Stimulated activated CD4-positive, alpha-beta T cell treated with anti-CD3 and anti-CD28 coated beads, Interleukin-4, amount 100 ng/mL, for 4 hours (primary cell): ENCODE results near the gene NCBP1.
"Not testable (repeated sequence)": the region's sequence is repeated elsewhere in the genome, so short reads cannot be mapped to it uniquely, and the experiment has no call there.

ENCODE experiments used
- DNase-seq, 2 experiments: peaks; one replicate each; pipeline ENCODE4 v3.0.0-alpha.2; 2020

NCBP1 gene

DNA sequence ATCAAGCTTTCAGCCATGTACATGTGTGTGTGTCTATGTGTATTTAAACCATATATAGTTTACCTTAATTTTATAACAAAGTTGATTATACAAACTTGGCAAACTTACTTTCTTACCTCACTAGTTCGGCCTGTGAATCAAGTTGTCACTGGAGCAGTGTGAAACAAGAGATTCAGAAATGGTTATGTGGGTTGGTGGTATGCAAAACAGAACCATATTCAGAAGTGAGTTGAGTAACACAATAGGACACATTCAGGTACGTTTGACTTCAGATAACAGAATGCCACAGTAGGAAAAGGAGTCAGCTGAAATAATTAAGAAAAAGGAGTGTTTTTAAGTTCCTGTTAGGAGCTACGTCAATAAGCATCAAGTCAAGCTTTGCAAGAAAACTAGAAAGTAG lies 42.0 kb downstream of the NCBP1 start:
- no peak for DNase-seq

DNA sequence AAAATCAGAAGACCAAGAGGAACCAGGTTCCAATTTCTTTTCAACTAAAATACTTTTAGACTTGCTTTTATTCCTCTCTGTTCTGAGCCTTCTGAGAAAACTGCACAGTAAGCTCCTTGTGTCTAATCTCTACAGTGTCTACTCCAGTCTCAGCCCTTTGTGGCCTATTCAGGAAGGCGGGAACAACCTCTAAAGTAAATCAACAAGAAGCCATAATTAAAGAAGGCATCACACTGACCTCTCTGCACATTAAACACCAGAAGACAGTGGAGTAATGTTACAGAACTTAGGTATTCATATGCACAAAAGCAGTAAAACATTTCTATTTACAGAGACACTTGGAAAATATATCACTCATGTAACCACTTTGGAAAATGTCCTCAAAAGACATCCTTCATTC lies 48.6 kb downstream of the NCBP1 start:
- DNase-seq: no peak

DNA sequence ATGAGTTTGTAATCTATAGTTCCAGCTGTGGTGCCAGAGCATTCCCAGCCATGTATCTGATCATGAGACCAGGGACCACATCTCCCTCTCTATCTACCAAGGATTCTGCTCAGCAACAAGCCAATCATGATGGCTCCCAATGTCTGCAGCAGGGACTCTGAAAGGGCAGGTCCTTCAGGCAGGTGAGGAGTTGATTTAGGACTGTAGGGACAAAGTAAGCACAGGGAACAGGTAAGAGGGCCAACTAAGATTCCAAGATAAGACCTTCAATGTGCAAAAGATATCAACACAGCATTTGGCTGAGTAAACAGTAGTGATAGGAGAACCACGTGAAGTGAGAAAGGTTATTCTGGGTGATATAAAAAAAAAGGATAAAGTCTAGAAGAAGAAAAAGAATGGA lies 55.0 kb downstream of the NCBP1 start:
- DNase-seq: no peak

DNA sequence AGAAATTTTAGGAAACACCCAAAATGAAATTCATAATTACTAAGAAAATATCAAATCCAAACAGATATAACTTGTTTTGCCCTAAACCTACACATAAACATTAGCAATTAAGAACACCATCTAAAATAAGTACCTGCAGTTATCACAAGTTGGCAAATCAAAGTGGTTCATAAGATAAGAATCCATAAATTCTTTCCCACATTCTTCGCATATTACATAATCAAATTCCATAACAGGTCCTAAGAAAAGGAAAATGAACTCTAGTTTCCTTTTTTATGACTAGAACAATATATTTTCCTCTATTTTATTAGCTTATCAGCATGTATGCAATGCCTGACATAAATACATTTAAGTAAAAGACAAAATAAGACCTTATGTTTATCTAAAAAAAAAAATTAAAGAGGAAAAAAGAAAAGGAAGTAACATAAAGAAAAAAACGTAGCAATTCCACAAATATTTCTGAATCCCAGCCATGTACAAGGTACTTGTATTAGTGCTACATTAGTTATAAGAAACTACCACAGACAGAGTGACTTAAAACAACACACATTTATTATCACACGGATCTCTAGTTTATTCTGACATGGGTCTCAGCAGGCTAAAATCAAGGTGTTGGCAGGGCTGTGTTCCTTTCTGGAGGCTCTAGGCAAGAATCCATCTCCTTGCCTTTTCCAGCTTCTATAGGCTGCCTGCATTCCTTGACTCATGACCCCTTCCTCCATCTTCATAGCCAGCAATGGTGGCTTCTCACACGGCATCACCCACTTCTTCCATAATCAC lies 56.0 kb downstream of the NCBP1 start:
- DNase-seq: no peak

DNA sequence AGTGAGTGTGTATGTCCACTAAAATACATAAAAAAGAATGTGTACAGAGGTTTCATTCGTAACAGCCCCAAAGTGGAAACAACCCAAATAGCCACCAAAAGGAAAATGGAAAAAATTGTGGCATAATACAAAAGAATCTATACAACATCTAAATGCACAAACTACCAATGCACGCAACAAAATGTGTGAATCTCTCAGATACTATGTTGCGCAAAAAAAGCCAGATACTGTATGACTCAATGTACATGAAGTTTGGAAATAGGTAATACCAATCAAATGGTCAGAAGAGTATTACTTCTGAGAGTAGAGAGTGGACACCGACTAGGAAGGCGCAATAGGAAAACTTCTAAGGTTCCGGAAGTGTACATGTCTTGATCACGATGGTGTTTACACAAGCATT lies 61.1 kb downstream of the NCBP1 start:
- no peak for DNase-seq

DNA sequence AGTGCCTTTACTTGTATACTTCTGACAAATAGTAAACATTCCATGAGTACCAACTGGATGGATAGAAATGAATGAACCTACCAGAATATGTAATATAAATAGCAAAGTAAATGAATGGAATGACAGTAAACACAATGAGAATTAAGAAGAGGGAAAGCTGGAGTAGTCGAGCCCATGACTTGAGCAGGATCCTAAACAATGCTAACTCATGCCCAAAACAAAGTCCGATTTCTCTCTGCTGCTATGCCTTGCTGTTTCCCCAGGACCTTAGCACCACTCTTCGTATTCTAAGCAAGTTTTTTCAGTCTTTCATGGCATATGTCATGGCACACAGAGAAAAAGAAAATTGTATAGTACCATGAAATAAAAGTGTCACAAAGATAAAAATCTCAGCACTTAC lies 61.8 kb downstream of the NCBP1 start:
- no peak for DNase-seq

DNA sequence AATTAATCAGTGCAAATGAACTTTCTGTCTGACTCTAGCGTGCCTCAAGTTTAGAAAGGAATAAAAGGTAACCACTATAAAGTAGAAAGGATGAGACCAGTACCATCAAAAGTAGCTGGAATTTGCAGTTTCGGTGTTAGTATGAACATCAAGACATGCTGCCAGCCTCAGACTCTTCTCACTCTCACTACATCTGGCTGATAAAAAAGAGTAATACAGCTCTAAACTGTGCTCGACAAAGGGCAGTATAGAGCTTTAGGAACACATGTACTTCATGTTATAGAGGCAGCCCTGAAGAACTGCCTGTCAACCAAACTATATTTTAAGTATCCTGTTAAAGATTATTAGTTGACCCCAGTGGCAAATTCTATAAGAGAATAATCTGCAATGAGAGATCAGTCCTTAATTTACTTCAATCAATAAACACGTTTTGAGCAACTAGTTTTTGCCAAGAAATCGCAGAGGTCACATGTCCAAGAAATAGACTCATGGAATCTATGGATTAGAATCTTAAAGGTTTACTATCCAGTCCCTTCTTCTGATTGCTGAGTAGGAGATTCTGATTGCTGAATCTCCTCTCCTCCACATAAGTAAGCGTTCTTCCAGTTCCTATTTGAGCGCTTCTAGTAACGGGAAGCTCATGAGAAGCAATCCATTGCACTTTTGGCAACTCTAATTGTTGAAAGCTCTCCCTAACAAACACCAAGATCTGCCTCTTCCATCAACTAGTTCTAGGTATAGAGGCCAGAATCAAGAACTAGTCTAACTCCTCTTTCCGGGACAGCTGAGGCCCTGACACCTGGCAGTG lies 62.6 kb downstream of the NCBP1 start:
- DNase-seq: no peak

DNA sequence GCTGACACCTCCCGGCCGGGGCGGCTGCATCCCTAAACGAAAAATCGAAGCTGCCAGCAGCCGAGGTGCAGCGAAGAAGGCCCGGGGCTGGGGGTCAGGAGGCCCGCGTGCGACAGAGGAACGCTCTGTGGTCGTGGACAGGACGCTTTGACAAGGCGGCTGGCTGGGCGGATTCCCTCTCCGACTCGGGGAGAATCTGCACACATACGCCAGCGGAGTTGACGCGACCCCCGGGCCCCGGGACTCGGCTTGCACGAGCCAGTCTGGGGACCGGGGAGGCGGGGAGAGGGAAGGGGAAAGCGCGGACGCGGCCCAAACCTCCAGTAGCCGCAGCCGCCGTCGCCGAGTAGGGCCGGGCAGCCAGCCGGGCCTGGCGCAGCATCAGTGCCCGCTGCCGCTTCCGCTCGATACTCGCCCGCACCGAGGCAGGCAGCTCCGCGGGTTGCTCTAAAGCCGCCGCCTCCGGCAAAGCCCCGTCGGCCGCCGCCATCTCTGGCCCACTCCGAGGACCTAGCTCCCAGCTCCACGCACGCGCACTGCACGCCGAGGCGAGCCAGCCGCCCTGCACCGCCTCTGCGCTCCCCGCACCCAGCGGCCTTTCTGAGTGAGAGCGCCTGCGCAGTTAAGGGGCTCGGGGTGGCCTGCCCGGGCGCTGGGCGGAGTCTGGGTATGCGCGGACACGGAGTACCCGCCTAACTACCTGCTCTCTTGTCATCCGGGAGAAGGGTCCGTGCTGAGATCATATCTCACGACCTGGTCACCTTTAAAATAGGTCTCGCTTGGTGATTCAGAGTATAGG lies 63.4 kb downstream of the NCBP1 start, which contains the start of gene XPA:
Gene XPA, minus strand, starts transcription at position 538 of the 799 bp plus-strand sequence. Its CDS starts 48 bp downstream, at position 490.
- DNase-seq: peak; percentile 98

DNA sequence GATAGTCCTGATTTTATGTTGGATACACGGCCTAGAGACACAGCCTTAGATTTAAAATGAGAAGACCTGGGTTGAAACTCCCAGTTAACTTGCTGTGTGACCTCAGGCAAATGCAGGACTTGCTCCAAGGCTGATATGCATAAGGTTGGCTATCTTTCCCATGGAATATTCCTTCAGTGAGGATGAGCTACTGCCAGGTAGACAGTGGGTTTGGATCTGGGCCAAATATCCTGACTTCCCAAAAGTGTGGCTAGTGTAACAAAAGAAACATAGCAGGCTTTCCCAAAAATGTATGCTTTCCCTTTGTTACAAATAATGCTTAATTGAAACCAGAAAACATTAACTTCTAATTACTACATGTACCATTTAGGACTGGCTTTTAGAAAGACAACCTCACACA lies 64.2 kb downstream of the NCBP1 start:
- no peak for DNase-seq

DNA sequence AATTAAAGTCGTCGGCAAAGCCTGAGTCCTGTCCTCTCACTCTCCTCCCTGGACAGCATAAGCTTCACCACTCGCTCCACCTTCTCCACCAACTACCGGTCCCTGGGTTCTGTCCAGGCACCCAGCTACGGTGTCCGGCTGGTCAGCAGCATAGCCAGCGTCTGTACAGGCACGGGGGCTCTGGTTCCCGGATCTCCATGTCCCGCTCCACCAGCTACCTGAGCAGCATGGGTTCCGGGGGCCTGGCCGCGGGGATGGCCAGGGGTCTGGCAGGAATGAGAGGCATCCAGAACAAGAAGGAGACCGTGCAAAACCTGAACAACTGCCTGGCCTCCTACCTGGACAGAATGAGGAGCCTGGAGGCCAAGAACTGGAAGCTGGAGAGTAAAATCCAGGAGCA lies 65.2 kb downstream of the NCBP1 start:
- DNase-seq: no peak

DNA sequence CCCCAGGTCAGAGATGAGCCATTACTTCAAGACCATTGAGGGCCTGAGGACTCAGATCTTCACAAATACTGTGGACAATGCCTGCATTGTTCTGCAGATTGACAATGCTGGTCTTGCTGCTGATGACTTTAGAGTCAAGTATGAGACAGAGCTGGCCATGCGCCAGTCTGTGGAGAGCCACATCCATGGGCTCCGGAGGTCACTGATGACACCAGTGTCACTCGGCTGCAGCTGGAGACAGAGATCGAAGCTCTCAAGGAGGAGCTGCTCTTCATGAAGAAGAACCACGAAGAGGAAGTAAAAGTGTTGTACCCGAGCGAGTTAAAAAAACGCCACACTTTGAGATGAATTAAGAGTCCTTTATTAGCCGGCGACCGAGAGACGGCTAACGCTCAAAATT lies 65.7 kb downstream of the NCBP1 start:
- not testable (repeated sequence) for DNase-seq

DNA sequence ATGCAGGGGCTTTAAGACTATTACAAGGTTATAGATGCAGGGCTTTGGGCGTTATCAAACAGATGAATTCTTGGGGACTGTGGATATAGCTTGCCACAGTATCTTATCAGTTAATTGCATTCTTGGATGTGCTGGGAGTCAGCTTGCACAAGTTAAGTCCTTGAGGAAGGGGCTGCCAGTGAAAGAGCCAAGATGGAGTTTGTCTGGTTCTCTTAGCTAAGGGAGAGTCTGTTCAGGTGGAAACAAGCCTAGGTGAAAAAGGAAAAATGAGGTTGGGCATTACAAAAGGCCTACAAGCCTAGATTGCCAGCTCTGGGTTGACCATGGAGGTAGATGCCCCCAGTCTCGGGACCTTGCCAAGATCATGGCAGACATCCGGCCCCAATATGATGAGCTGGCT lies 66.2 kb downstream of the NCBP1 start:
- not testable (repeated sequence) for DNase-seq

DNA sequence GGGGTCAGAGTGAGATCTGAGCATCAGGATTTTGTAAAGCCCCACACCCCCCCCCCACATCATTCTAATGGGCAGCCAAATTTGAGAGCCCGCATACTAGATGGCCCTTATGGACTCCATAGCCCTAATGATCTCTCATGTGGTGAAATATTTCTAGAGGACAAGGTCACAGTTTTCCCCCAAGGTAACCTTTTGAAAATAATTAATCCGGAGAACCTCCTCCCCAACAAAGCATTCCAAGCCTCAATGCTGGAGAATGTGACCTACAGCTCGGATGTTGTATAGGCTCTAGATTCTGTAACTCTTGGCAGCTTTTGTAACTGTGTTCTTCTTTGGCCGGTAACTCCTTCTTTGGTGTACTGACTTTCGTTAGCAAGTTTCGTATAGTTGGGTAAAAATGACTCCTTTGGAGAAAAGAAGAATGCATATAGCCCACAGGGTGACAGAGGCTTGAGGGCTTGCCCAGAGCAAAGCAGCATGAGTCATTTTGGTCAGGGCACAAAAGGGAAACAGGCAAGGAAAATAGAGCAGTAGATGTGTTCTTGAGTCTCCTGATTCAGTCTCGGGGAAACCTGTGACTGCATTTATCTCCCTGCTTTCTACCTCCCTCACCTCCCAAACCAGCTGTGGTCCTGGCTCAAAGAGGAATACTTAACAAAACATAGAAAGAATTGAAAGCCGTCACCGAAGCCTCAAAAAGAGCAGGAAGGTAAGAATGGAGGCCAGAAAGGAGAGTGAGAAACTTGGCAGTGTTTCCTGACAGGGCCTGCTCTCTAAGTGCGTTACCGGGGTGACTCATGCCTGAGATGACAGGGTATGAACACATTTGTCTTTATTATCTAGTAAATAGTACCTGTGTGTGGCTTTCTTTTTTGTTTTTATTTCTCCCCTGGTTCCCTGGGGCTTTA lies 70.1 kb downstream of the NCBP1 start:
- no peak for DNase-seq

DNA sequence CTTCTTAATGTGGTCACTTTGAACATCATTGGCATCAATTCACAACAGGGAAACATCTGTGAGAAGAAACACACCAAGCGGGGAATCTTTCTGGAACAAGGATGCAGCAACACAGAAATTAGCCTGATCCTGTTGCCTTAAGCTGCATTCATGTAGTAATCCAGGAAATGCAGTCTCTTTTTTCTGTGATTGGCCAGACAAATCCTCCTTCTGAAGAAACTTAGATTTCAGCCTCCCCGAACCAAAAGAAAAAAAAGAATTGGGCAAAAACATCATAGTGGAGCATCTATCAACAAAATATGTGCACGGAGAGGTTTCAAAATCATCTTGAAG lies 70.7 kb downstream of the NCBP1 start:
- DNase-seq: no peak

DNA sequence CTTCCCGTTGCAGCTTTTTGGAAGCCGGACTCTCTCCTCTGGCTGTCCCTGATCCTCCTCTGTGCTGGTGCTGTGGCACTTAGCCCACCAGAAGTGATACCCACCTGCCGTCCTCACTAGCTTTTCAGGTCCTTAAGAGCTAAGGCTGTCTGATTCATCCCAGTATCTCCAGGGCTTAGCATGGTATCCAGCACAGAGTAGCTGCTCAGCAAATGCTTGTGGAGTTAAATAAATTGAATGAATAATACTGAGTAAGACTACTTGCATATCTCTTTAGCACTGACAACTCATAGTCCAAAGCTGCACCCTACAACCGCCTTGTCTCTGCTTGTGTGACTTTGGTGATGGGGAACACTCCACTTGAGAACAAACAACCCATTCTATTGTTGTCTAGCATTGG lies 71.2 kb downstream of the NCBP1 start:
- DNase-seq: no peak

DNA sequence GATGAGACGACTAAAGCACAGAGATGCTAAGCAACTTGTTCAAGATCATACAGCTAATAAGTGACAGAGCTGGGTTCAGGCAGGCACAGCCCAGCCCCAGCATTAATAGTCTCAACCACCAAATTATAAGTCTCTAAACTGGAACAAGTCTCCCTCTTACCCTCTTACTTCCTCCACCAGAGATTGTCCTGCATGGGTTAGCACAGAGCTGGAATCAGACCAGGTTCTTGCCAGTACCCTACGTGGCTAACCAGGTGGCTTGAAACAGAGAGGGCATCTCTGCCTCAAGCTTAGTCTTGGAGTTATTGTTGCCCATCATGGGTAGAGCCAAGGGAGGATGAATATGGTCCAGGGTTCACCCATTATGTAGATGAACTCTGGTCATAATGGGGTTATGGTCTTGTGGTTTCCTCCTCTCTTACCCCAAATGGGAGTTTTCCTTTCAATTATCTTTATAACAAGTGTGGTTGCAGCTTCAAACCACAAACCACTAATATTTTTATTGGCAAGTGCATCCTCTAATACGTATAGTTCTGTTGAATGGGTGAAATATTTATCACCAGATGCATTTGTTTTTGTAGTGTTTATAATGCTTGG lies 71.8 kb downstream of the NCBP1 start:
- DNase-seq: no peak

DNA sequence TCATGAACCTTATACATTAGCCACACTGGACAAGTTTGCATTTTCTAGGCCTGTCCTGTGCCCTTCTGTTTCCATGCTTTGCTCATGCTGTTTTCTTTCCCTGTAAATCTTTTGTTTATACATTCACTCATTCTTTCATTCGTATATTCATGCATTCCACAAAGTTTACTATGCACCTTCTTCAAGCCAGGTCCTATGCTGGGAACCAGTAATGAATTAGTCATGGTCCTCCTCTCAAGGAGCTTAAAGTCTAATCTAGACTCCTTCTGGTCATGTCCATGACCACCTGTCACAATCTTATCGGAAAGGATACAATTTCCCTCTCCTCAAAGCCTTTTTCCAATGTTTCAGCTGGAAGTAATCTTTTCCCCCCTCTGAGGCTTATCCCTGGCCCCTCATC lies 72.6 kb downstream of the NCBP1 start:
- DNase-seq: no peak

DNA sequence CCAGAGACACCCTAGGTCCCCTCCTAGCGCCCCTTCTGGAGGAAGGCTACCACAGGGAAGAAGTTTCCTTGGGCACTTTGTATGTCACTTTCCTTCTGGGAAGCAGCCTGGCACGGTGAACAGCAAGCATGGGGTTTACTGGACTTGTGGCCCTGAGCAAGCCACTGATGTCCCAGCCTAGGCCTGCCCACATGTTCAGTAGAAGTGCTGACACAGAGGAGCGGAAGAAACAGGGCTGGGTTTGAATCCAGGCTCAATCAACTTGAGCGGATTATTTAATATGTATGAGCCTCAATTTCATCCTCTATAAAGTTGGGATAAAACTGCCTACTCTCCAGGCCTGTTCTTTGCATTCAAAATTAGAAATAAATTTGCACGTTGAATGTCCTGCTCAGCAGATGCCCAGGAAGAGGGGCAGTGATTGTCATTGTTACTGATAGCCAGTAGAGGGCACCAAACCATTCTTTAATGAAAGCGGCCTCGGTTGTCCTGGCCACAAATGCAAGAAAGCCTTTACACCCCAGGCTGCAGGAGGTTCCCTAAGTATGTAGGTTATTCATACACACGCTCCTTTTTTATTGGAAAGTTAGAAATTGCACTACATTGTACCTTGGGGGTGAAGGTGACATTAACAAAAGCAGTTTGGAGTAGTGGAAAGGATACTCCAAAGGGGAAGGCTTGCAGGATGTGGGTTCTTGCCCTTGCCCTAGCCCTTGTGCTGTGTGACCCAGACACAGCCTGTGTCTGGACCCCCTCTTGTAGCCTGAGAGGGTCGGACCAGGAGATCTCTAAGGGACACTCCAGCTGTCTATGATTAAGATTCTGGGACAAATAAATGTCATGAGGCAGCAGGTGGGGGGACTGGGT lies 77.0 kb downstream of the NCBP1 start:
- peak; percentile 18 to 28 for DNase-seq

DNA sequence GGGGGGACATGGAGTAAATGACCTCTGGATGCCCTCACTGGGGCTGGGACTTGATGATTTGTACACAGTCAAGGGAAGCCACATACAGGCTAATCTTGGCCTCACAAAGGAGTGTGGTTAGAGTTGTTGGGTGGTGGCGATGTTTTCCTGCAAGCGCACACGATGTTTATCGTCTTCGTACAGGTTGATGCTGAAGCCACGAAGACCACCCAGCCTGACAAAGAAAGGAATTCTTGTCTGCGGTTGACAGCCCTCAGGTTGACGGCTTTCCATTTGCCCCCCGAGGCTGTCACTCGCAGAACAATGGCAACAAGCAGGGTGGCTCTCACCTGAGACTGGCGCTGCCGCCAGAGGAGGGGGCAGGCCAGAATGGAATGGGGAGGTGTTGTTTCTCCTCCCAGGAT lies 77.6 kb downstream of the NCBP1 start:
- DNase-seq: no peak

DNA sequence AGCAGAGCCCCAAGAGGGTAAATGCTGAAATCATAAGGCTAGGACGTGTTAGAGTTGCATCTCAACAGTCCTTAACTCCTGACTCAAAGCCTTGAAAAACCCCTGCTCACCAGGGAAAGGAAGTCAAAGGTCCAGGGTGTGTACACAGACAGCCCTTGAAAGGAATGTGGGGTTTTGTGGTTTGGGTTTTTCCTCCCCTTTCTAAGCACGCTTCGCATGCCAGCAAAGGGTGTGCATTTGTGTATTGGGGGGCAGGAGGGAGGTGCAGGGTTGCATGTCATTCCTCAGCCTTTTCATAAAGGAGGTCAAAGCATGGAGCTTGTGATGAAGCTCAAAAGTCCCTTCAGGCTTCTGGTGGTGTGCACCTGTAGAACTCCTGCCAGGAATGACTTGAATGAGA lies 80.8 kb downstream of the NCBP1 start:
- no peak for DNase-seq

DNA sequence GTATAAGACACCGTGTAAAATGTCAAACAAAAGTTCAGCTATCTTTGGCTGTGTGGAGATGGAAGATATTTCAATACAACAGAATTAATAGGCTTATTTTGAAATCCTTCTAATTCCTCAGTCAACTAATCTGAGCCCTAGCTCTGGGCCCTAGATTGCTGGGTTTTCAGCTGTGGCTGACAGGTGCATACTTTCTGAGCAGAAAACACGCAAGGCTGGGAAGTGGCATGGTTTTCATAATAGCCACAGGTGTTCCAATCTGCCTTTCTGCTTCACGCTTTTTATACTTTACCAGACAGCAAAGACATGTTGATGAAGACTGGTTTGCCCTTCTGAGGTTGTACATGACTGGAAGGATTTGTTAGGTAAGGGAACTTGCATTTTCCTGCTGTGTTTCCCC lies 84.2 kb downstream of the NCBP1 start:
- no peak for DNase-seq
